ENCODE measurements around the gene TIMP2. TPM values are rescaled to one million over a fixed set of nuclear protein-coding genes. Genes with fewer than 3 reads are reported as not detected.

TIMP2 gene
- total and polyA plus RNA-seq, 11 donors: 25.1 to 201 (median 88.3) TPM

- Histone ChIP-seq H3K27me3 (no peaks in the 10 kb centered on the region), H3K36me3 (peaks cover 2 to 88% (median 82%) of the 10 kb centered on the region in 9 donors), H3K27ac (peak overlapping the region in 4 of 12 donors; percentile 17 to 50 (median 38)), H3K4me3 (peak overlapping the region in 2 of 12 donors; percentile 21 to 36), H3K4me1 (peaks cover 0 to 41% (median 9%) of the 10 kb centered on the region in 12 donors), H3K9me3 (no peaks in the 10 kb centered on the region)
- TF ChIP-seq CTCF (IDR thresholded peaks at IDR 0.05) (no peak), POLR2A (IDR thresholded peaks at IDR 0.05) (no peak)
- intact Hi-C loops (cut with DNase I): loop anchor here in 1 of 10 donors (10.0 kb wide), 1 partner anchor 209 kb away; no protein-coding TSS in a partner anchor
- ATAC-seq (peak in 3 of 4 donors; percentile 21 to 47 (median 34)), DNase-seq (peak in 4 of 5 donors; percentile 33 to 76 (median 60))
- WGBS, 4 donors: 72 to 80% (median 74%) methylated on average over 20 to 21 of the region's 21 CpGs
Measured at GRCh38 chr17:78803186-78803845, 121.9 kb downstream of the TIMP2 start.

Other genes with a start within 250 kb of the TIMP2 start
- gene CYTH1, start 143.1 kb downstream of the TIMP2 start, total RNA-seq: 10 to 100 TPM; 27.2 to 59.1 (median 31.2) TPM
- 10 to 100 TPM; 20.0 to 28.1 TPM for gene CYTH1, start 143.1 kb downstream of the TIMP2 start, polyA plus RNA-seq
- 10 to 100 TPM; 14.0 to 40.9 (median 21.0) TPM for gene USP36, start 84.6 kb downstream of the TIMP2 start, total RNA-seq
- 10 to 100 TPM; 11.7 to 18.3 TPM for gene USP36, start 84.6 kb downstream of the TIMP2 start, polyA plus RNA-seq
- gene CEP295NL, start 22.2 kb downstream of the TIMP2 start, total RNA-seq: 1 to 10 TPM in 3 of 9 donors, under 1 TPM in 6; 0.23 to 3.3 (median 0.52) TPM
- 1 to 10 TPM in 1 of 2 donors, under 1 TPM in 1; 0.29 to 2.0 TPM for gene CEP295NL, start 22.2 kb downstream of the TIMP2 start, polyA plus RNA-seq
- 1,000 to 10,000 TPM in 1 of 9 donors, 100 to 1,000 TPM in 8; 250 to 1,343 (median 688) TPM for gene LGALS3BP, start 54.5 kb upstream of the TIMP2 start, total RNA-seq
- gene LGALS3BP, start 54.5 kb upstream of the TIMP2 start, polyA plus RNA-seq: 100 to 1,000 TPM; 178 to 363 TPM
- 10 to 100 TPM; 20.4 to 43.7 (median 24.1) TPM for gene CANT1, start 84.4 kb upstream of the TIMP2 start, total RNA-seq
- 10 to 100 TPM in 1 of 2 donors, 1 to 10 TPM in 1; 5.1 to 46.2 TPM for gene CANT1, start 84.4 kb upstream of the TIMP2 start, polyA plus RNA-seq
- 100 to 1,000 TPM in 4 of 9 donors, 10 to 100 TPM in 5; 37.0 to 406 (median 66.2) TPM for gene C1QTNF1, start 98.8 kb upstream of the TIMP2 start, total RNA-seq
- gene C1QTNF1, start 98.8 kb upstream of the TIMP2 start, polyA plus RNA-seq: 100 to 1,000 TPM in 1 of 2 donors, 10 to 100 TPM in 1; 85.5 to 189 TPM
- gene ENGASE, start 149.4 kb upstream of the TIMP2 start, total RNA-seq: 10 to 100 TPM in 8 of 9 donors, 1 to 10 TPM in 1; 6.2 to 42.0 (median 25.5) TPM
- gene ENGASE, start 149.4 kb upstream of the TIMP2 start, polyA plus RNA-seq: 10 to 100 TPM in 1 of 2 donors, 1 to 10 TPM in 1; 9.9 to 21.9 TPM

All from heart left ventricle (tissue), 16 donors.